Left lung (tissue), 10 donors: ENCODE data around the gene TMEM229B. TPM values are rescaled to one million over a fixed set of nuclear protein-coding genes. Genes with fewer than 3 reads are reported as not detected.

ENCODE experiments used
- ATAC-seq: fragments of 200-7000 bp; cut with Tn5 transposase; one replicate; pipeline ENCODE4 v1.9.1; 2020; ENCODE audit warnings: moderate library complexity
- DNase-seq, 4 donors: peaks; one replicate each; pipeline ENCODE4 v3.0.0-alpha.2; 2013 to 2020
- H3K27ac ChIP-seq, 2 donors: fragments of 200-600 bp; sonication (generic) in 1 of 2; one replicate each; pipeline versions ENCODE4 v1.5.0 to v1.8.0; 2020 to 2021
- H3K27me3 ChIP-seq, 2 donors: fragments of 200-600 bp; sonication (generic) in 1 of 2; one replicate each; pipeline versions ENCODE4 v1.5.0 to v1.8.0; 2020 to 2021
- H3K36me3 ChIP-seq, 2 donors: fragments of 200-600 bp; sonication (generic) in 1 of 2; one replicate each; pipeline versions ENCODE4 v1.5.0 to v1.8.0; 2020 to 2021
- H3K4me1 ChIP-seq, 2 donors: fragments of 200-600 bp; one replicate each; pipeline ENCODE4 v1.8.0; 2021
- H3K4me3 ChIP-seq, 2 donors: fragments of 200-600 bp; sonication (generic) in 1 of 2; one replicate each; pipeline versions ENCODE4 v1.5.0 to v1.8.0; 2020 to 2021; ENCODE audit warnings: mild to moderate bottlenecking in 1 of 2
- H3K9me3 ChIP-seq, 2 donors: fragments of 200-600 bp; sonication (generic) in 1 of 2; one replicate each; pipeline versions ENCODE4 v1.5.0 to v1.8.0; 2020 to 2021
- intact Hi-C, 2 donors: fragments of 100-400 bp; cut with DNase I; formaldehyde crosslinking; loops; one replicate each; pipeline versions ENCODE4 v1.11.2 to v1.14.2; 2022
- polyA plus RNA-seq, 6 donors: library from polyadenylated mRNA; unstranded; fragments of 120-200 nt; gene quantifications; one replicate each; pipeline ENCODE4 v1.2.1, GENCODE V29; 2013; ENCODE audit not compliant: insufficient read length in 6 of 6
- total RNA-seq, 2 donors: library from RNA; stranded (reverse); fragmentation: NEBNext Ultra II Directional; extraction: Animal tissue kit (Norgen Biotek cat#: 25700); gene quantifications; one replicate each; pipeline ENCODE4 v1.2.1, GENCODE V29; 2021
- TF ChIP-seq, protein P1 (sequence below), 2 donors: fragments of 200-600 bp; sonication (generic) in 1 of 2; IDR thresholded peaks; one replicate each; pipeline versions ENCODE4 v1.5.0 to v1.8.0; 2021; ENCODE audit warnings: antibody characterized with exemption in 2 of 2
- donor health status: DM: no; HTN: yes; CAD: no.
- donor health status: DM: no; HTN: no; CAD: no.

Gene TMEM229B
- total and polyA plus RNA-seq, 8 donors = 0.39 to 7.7 (median 0.77) TPM

DNA sequence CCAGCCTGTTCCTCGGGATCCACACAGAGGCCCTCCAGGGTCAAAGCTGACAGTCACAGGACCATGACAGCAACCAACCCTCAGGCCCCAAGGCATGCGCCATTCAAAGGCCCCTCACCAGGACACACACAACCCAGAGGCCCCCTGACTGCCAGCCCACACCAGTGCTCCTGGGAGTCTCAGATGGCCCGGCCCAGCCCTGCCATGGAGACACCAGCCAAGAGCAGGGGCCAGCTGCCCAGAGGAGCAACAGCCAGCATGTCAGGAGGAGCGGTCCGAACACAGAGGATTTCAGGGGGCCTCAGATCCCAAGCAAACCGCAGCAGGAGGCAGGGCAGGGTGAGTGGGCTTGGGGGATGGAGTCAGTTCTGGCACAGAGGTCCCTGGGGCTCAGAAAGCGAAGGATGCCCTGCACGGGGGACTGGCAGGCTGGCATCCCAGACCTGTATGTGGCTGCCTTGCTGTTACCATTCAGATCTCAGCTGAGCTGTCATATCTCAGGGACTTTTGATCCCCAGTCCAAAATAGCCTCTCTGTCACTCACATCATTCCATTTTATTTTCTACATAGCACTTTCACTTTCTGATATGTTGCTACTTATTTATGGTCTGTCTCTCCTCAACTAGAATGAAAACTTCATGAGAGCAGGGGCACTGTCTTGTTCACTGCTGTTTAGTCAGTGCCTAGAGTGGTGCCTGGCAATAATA lies 4.8 kb downstream of the TMEM229B start:
- Histone ChIP-seq H3K4me1 (peaks cover 0 to 12% of the 10 kb centered on the region in 2 donors), H3K27ac (no peak overlapping the region), H3K27me3 (no peaks in the 10 kb centered on the region), H3K36me3 (no peaks in the 10 kb centered on the region), H3K9me3 (no peaks in the 10 kb centered on the region), H3K4me3 (no peak overlapping the region)
- intact Hi-C loops = no loop called here
- ATAC-seq (no peak), DNase-seq (no peak)
- TF ChIP-seq, protein P1, sequence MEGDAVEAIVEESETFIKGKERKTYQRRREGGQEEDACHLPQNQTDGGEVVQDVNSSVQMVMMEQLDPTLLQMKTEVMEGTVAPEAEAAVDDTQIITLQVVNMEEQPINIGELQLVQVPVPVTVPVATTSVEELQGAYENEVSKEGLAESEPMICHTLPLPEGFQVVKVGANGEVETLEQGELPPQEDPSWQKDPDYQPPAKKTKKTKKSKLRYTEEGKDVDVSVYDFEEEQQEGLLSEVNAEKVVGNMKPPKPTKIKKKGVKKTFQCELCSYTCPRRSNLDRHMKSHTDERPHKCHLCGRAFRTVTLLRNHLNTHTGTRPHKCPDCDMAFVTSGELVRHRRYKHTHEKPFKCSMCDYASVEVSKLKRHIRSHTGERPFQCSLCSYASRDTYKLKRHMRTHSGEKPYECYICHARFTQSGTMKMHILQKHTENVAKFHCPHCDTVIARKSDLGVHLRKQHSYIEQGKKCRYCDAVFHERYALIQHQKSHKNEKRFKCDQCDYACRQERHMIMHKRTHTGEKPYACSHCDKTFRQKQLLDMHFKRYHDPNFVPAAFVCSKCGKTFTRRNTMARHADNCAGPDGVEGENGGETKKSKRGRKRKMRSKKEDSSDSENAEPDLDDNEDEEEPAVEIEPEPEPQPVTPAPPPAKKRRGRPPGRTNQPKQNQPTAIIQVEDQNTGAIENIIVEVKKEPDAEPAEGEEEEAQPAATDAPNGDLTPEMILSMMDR (IDR thresholded peaks at IDR 0.05) = no peak

DNA sequence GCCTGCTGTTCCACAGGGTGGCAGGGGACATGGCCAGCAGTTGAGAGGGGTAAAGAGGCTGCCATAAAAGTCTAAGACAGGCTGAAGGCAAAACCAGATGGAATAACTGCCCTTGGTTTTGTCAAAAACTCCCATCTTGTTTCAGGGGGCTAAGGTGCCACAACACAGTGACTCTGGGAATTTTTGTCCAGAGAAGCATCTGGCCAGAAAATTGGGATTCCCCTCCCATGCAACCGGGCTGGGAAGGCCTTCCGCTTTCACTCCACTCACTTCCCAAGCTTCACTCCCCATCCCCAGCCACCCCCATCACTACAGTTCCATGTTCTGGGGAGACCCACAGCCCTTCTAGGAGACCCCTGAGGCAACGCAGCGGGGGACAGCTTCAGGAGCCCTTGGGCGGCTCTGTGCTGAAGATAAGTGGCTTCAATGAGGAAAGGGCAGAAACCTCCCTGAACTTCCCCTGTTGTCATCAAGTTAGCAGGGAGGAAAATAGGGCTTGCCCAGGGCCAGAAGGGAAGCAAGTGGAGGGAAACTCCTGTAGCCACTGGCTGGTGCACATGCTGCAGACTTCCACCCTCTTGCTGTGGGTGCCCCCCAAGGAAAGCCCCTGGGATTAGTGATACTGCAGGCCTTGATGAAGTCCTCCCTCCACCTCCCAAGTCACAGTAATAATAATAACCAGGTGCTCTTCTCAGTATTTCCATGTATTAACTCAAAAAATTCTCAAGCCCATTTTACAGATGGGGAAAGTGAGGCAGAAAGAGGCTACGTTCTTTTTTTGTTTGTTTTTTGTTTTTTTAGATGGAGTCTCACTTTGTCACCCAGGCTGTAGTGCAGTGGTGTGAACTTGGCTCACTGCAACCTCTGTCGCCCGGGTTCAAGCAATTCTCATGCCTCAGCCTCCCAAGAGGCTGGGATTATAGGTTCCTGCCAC lies 6.0 kb downstream of the TMEM229B start:
- no peak overlapping the region for H3K4me3 ChIP-seq
- H3K4me1 ChIP-seq = peaks cover 0 to 2% of the 10 kb centered on the region in 2 donors
- H3K9me3 ChIP-seq = no peaks in the 10 kb centered on the region
- ATAC-seq = no peak
- H3K36me3 ChIP-seq = no peaks in the 10 kb centered on the region
- TF ChIP-seq, protein P1 (IDR thresholded peaks at IDR 0.05) = no peak
- DNase-seq = no peak
- intact Hi-C loops = no loop called here
- H3K27me3 ChIP-seq = no peaks in the 10 kb centered on the region
- no peak overlapping the region for H3K27ac ChIP-seq

DNA sequence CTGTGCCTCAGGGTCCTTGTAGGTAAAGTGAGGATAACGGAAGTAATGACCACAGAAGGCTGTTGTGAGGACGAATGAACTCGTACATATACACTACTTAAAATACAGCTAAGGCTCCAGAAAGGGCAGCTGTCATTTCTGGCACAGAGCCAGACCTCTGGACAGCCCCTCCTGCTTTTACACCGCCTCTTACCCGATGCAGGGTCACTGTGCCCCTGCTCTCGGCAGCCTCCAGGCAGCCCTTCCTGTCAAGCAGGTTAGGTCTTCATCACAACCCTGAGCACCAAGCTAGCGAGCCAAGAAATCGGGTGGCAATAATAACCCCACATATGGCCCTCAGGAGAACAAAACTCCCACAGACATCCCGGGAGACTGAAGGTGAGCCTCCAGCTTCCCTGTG lies 8.5 kb downstream of the TMEM229B start:
- no peak overlapping the region for H3K4me3 ChIP-seq
- no peaks in the 10 kb centered on the region for H3K9me3 ChIP-seq
- intact Hi-C loops = no loop called here
- H3K4me1 ChIP-seq = no peaks in the 10 kb centered on the region
- H3K27me3 ChIP-seq = no peaks in the 10 kb centered on the region
- TF ChIP-seq, protein P1 (IDR thresholded peaks at IDR 0.05) = no peak
- no peak overlapping the region for H3K27ac ChIP-seq
- DNase-seq (peak in 2 of 4 donors; percentile 40 to 63), ATAC-seq (no peak)
- H3K36me3 ChIP-seq = no peaks in the 10 kb centered on the region

DNA sequence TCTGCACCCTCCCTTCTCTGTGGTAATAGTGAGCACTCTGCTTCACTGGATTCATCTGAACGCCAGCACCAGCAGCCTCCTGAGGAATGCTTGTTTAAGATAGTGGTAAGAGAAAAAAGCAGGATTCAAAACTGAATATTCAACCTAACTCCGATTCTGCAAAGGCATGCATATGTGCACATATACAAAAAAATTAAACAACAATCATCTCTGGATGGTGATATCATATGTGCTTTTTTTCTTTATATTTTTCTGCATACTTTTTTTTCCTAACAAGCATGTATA lies 9.8 kb downstream of the TMEM229B start:
- TF ChIP-seq, protein P1 (IDR thresholded peaks at IDR 0.05) = no peak
- no peak for ATAC-seq

More for the DNA sequence above, 9.8 kb downstream of the TMEM229B start:
- Histone ChIP-seq H3K27me3 (no peaks in the 10 kb centered on the region), H3K4me3 (no peak overlapping the region), H3K36me3 (no peaks in the 10 kb centered on the region), H3K27ac (no peak overlapping the region), H3K4me1 (no peaks in the 10 kb centered on the region), H3K9me3 (no peaks in the 10 kb centered on the region)
- intact Hi-C loops = no loop called here
- no peak for DNase-seq
